Measurements from ENCODE around the gene TLE4.

The TLE4 gene

DNA sequence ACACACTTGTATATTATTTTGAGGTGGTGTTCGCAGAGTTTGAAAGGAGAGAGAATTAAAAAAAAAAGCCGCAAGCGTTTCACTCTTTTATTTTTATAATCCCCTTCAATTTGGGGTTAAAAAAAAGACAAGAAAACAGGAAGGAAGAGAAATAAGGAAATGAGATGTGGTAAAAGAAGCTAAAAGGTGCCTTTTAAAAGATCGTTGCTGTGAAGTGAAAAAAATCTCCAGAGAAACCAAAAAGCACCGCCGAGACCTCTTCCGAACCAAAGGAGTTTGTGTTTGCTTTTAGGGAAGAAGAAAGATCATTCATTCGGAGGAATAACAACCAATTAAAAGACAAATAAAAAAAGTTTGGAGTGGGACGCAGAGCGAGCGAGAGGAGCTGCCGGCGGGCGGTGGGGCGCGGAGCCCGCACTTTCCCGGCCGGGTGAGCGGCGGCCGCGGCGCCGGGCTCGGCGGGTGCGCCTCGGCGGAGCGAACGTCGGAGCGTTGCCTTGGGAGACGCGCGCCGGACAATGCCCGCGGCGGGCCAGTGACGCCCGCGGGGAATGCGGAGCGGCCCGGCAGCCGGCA lies 355 bp downstream of the TLE4 start:
- no peak for DNase-seq

DNA sequence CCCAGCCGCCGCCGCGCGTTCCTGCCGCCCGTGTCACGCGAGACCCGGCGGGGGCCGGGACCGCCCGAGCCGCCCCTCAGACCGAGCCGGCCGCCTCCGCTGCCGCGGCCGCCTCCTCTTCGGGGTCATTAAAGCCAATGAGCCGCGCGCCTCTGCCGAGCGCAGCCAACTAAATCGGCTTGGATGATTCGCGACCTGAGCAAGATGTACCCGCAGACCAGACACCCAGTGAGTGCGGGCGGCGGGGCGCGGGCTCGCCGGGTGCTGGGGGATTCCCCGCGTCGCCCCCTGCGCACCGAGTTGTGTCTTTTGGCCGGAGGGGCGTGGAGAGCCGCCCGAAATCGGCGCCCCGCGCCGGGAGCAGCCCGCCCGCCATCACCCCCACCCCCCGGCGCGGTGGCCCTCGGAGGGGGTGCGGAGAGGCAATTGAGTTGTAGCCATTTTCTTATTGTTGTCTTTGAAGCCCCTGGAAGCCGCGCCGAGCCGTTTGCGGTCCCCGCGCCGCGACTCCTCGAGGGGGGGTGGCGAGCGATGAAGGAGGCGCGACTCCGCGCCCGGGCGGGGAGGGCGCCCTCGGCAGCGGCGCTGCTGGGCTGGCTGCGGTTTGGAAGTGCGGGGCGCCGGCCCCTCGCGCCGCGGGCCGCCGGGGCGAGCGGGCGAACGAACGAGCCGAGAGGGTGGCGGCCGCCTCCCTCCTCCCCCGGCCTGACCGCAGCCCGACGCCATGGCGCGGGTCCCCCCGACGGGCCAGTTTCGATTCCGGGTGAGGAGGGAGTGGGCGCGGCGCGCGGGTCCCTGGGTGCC lies 1.0 kb downstream of the TLE4 start:
- DNase-seq: no peak

DNA sequence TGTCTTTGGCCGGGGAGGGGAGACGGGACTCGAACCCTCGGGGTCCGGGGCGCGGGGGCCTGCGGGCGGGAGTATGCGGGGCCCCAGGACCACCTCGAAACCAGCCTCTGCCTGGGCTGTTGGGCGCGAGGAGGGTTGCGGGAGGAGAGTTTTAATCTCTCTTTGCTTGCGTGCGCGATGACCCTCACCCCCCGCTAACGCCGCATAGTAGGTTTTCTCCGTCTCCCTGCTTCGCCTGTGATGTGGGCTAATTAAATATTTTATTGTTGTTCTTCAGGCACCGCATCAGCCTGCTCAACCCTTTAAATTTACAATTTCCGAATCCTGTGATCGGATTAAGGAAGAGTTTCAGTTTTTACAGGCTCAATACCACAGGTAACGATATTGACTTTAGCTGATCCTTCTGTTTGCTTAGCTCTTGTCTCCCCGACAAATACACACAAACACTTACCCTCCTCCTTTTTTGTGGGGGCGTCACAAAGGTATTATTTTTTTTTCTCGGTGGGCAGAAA lies 1.7 kb downstream of the TLE4 start:
- DNase-seq: no peak

DNA sequence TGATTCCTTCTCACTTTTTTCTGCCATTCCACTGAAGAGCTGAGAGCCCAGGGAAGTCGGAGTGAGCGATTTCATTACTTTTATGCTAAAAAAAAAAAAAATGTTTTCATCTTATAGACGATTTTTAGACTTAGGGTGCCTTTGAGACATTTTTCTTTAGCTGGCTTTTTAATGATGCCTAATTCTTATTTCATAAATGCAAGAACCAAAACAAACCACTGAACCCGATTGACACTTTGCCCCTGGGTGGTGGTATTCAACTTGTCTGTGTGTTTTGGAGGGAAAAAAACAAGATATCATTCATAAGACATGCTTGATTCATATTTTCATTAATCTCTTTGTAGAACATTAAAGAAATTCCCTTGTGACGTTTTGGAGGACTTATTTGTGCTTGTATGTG lies 2.4 kb downstream of the TLE4 start:
- DNase-seq: no peak

DNA sequence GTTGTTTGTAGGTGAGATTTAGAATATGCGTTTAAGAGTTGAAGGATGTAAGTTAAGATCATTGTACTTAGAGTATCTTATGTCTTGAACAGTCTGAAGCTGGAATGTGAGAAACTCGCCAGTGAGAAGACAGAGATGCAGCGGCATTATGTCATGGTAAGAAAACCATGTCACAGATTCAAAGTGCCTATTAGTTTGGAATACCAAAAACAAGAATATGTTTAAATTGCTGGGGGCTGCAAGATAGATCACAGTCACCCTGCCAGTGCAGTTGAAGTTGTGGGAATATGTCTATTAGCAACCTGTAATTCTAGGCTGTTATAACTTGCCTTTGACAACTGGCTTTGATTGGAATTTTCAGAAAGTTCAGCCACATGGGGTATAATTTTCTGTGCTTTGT lies 3.0 kb downstream of the TLE4 start:
- no peak for DNase-seq

DNA sequence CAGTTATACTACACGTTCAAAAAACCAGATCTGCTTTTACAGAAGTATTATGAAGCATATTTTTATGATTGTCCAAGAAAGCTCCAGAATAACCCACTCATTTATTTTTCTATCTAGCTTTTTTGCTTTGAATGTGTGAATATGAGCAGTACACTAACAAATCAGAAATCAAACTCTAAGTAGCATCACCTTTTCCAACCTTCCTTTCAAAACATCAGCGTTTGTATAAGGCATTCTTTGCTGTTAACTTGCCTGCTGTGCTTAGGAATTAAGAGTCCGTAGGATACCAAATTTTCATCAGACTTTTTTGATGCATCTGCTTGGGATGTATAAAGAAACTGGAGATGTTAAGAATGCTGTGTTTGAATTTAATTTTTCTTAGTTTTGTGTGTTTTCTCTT lies 3.8 kb downstream of the TLE4 start:
- no peak for DNase-seq

DNA sequence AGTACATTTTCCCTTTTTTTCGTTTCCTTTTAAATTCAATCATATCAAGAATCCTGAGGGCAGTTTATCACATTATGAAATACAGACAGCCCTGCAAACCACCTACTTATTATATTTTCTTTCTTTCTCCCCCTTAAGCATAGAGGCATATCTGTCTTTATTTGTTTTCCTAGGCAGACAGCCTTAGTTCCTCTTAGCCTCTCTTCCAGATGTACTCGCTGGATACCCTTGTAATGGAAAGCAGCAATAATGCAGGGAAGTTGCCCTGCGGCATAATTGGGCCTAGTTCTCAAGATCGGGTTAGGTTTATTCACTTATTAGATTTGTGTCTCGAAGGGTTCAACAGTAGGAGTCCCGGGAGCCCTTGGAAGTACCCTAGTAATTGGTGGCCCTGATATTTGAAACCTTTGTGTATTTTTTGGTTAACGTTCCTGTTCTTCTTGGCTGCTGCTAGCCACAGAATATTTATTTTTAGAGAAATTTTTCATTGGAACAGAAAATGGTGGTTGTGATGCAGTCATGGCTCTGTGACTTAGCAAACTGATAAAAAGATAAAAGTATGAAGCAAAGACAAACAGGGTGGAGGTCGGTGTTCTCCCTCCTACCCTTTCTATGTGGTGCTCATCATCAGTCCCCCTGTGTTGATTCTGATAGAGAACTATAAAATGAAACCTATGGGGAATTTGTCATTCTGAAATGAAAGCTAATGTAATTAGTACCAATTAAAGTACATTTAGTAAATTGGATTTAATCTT lies 6.4 kb downstream of the TLE4 start:
- no peak for DNase-seq

DNA sequence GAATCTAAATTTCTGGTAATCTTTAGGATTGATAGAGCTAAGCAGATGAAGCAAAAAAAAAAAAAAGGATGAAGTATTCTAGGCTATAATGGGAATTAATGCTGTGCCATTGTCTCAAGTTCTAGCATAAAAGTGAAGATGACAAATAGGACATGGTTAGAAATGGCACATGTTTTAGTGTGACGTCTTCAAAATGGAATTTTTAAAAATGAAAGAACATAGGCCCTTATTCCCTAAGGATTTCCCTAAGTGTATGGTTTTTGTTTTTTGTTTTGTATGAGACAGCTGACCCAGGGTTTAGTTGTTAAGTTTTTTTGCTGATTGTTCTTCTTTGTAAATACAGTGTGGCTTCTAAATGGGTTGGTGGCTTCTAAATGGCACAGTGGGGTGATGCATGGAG lies 7.1 kb downstream of the TLE4 start:
- no peak for DNase-seq

DNA sequence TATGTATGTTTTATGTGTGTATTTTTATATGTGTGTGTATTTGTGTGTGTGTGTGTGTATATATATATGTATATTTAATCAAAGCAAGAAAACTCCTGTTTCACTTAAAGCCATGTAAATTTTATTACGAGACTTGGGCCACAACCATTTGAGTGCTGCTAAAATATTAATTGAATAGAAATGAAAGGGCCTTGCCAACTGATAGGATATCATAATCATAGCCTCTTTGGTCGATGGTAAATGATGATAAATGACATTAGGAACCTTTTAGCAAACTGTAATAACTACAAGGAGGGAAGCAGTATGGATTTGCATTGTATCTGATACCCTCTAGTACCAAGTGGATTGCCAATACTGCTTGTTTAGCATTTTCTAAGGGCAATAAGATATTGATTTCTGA lies 7.9 kb downstream of the TLE4 start:
- no peak for DNase-seq

DNA sequence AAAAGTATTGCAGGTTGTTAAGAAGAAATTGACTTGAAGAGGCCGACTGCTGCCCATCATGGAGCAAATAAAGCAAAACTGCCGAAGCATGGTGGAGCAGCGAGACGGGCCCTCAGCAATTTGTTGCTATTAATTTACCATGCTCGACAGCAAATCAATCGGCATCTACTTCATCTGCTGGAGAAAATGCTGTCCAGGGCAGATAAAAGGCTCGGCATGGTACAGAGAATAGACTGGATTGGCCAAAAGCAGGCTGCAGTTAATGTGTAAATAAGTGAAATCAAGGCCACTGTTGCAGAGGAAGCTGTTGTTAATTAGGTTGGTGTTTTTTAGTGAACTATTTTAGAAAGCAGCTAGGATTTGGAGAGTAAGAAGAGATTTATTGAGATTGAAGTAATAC lies 8.3 kb downstream of the TLE4 start:
- DNase-seq: no peak

DNA sequence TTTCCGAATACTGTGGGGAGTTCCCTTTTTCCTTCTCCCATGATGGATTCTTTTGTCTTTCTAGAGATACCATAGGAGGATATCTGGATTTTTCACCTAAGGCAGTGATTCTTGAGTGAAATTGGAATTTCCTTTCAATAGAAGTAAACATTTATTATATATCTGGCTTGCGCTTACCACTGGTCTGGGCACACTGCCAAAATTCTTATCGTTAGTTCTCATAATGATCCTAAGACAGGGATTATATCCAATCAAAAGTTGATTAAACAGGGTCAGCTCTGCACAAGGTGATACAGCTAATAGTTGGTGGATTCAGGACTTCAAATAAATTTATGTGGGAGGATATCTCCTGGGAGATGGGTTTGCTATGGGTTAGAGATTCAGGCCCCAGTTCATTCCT lies 9.6 kb downstream of the TLE4 start:
- DNase-seq: no peak

DNA sequence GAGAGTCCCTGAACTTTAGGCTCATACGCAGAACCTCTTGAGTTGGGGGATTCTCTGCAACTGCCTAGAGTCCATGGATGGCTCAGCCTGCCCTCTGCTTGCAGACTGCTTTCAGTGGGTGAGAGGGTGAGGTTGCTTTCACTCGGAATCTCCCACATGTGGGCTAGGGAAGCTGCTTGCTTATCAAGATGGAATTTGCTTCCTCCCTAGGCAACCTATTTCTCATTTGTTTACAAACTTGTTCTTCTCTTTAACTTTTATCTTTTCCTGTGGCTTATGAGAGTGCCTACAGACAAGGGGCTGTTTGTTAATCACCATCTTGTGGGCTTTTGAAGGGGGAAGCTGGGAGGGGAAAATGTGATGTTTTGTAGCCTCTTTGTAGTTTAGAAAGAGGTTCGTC lies 10.0 kb downstream of the TLE4 start:
- no peak for DNase-seq

DNA sequence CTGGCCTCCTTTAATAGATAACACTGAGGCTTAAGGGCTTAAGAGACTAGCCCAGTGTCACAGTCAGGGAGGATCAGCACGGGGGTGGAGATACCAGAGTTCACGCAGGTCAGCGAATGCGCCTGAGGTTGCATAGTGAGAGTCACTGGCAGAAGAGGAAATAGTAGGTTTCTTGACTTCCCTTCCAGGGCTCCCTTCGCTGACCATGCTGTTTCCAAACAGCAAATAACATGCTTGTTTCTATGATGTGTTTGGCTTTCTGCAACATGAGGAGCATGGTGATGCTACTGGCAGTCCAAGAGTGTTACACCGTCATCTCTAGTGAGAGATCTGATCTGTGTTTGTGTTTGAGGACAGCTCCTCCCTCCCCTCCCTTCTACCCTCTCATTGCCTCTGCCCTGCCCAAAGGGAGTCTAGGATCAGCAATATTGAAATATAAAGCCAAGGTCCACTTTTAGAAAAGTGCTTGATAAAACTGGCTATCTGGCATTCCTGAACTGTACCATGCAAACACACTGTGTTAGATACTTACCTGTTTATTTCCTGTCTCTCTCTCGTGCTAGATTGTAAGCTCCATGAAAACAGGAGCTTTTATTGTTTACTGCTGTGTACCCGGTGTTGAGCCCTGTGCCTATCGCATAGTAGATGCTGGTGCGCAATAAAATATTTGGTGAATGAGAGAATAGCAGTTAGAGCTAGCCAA lies 12.3 kb downstream of the TLE4 start:
- DNase-seq: peak; percentile 48

DNA sequence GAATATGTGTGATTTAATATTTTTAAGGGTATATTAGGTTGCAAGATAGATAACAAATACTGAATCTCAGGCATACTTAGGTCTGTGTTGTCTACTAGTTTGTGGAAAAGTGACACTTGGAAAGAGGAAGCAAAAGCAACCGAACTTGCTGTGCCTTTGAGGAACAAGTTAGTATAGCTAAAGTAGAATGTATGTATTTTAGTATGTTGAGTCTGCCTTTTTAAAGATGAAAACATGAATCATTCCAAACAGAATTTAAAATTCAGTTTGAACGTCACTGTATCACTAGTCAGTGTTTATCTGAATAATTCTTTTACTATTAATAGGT lies 12.9 kb downstream of the TLE4 start:
- DNase-seq: peak; percentile 22

DNA sequence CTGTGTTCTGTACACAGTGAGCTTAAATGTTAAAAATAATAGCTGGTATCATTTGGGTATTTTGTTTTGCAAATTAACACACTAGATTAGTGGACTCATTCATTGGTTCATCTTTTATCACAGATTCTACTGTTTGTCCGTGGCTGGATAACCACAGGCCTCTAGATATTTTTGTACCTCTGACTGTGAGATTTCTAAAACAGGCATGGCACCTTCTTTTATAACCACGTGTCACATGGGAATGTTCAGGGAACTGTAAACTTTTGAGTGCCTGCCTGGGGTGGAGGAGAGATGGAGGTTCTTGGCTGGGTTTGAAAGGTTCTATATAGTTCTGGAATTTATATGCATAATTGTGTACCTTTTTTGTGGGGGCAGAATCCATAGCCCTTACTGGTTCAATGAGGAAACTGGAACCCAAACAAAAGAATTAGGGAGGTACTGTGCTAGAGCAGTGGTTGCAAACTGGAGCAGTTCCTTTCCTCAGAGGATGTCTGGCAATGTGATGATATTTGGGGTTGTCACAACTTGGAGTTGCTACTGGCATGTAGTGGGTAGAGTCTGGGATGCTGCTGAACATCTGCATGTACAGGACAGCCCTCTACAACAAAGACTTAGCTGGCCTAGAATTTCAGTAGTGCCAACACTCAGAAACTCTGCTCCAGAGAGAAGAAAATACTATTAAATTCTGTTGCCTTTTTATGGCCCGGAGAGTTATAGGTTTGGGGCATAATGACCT lies 16.9 kb downstream of the TLE4 start:
- DNase-seq: no peak

DNA sequence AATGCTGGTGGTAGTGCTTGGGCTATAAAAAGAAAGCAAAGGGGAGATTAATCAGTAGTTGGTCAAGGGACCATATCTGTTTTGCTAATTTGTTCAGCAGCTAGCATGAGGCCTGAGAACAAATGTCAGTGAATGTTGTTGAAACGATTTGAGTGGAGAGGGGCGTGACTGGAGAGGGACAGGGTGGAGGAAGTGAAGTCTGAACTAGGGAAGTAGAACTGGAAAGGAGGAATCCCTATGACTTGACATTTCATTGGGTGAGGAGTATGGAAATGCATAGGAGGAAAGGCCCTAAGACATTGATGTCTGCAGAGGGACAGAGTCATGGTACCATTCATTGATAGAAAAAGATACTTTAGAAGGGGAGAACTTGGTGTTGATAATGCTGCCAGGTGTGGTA lies 19.7 kb downstream of the TLE4 start:
- DNase-seq: no peak

DNA sequence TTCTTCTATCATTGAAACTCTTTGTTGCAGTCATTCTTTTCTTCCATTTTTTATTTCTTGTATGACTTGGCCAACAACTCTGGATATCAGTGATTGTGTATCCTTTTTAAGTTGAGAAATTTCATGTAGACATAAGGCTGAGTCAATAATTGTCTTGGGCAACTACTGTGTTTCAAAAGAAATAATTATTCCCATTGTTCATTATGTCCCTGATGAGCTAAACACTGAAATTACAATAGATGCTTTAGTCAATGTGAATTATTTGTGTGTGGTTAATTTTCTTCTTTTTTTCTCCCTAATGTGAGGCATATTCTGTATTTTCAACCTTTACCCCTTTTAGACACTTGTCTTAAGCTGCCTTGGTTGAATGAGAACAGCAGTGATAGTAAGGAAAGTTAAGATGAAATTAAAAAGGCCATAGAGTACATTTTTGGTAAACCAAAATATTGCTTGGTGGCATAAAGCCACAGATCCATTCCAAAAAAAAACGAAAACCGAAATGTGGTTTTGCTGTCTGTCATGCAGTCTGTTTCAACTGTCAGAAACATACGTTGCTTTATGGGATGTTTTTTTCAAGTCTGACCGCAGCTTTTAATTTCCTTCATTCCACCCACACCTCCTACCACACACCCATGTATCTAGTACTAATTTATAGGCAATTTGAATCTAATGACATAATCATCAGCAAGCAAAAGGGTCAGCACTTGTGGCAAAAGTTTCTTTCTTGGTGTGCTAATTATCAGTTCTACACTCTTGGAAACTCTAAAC lies 21.1 kb downstream of the TLE4 start:
- DNase-seq: peak; percentile 30

DNA sequence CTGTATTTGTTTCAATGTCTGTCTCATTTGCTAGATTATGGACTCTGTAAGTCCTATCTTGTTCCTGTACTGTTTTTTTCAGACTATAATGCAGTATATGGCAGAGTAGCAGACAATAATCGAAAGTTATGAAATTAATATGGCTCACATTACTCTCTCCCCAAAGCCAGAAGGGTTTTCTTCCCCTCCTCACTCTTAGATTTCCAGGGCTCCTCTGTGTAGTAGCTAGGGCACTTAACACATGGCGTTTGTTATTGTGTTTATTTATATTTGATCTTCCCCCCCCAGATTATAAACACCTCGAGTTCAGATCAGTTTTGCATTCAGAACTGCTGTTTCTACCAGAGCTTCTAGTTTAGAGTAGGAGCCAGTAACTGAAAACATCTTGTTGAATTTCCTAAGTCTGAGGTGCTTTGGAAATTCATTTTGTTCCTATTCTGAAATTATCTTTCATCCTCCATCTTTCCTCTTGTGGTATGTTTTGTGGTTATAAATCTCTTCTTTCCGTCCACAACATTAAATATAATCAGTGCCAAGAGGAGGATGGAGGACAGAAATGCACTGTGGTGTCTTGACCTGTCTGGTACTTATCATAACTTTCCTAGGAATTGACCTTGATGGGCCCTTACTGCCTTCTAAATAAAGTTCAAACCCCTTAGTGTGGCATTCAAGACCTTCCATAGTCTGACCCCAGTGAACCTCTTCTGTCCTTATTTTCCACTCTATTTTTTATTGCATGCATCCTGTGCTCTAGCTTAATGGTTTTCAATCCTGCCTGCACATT lies 27.0 kb downstream of the TLE4 start:
- DNase-seq: no peak

DNA sequence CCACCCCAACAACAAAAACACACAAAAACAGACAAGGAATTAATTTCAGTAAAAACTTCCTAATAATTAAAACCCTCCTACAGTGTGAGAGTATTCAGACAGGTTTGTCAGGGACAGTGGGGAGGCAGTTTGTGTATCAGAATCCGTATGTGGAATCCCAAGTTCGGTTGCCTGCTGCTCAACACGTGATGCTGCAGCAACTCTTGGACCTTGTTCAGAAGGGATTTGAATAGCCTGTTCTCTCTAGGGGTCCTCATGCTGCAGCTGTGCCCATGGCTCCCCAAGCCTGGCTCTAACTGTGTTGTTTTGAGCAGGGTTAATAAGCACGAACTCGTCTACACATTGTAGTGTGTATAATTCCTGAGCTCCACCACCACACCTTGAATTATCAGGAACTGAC lies 28.7 kb downstream of the TLE4 start:
- DNase-seq: no peak

DNA sequence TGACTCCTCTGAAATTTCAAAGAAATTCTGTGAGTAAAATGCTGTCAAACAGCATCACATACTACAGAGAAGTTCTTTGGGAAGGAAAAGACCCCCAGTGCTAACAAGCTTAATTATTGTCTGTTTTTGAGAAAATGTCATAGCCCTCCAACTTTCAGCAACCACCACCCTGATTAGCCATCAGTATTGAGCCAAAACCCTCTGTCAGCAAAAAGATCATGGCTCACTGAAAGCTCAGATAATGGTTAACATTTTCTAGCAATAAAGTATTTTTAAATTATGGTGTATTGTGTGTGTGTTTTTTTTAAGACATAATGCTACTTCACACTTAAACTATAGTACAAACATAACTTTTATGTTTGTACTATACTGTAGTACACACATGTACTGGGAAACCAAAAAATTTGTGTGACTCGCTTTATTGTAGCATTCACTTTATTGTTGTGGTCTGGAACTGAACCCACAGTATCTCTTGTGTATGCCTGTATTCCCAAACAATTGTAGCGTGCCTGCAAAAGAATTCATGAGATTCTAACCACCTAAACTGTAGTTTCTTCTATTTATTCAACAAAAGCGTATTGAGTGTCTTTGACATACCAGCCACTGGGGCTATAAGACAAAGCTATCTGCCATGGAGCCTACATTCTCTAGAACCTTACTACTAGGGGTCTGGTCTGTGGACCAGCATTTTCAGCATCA lies 31.6 kb downstream of the TLE4 start:
- DNase-seq: no peak

DNA sequence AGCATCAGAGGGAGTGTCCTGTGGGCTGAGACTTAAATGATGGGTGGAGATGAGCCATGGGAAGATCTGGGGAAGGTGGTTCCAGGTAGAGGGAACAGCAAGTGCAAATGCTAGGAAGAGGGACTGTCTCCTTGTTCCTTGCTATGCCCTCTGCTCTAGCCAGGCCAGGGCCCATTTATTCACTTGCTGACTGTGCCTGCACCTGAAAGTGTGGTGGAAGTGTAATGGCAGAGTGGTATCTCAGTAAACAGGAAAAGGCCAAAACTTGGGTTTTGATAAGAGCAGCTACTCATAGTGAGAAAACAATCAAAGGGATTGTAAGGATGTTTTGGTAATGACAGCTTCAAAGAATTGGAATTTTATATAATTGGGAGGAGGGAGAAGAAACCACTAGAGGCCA lies 32.4 kb downstream of the TLE4 start:
- DNase-seq: no peak

Measured in GDM1 (cell line).